Uterus (tissue), 4 donors: ENCODE results near the gene GATAD2A. TPM values are rescaled to one million over a fixed set of nuclear protein-coding genes. Genes with fewer than 3 reads are reported as not detected.

Source experiments
- DNase-seq, 2 donors: peaks; one replicate each; pipeline ENCODE4 v3.0.0-alpha.2; 2019 to 2020
- H3K27ac ChIP-seq, 2 donors: fragments of 200-600 bp; sonication (generic); 1 replicate in 1 of 2; 2 replicates in 1 of 2; pipeline ENCODE4 v1.5.1; 2016 to 2018
- H3K27me3 ChIP-seq, 2 donors: fragments of 200-600 bp; sonication (generic); one replicate each; pipeline ENCODE4 v1.5.1; 2018 to 2019; ENCODE audit warnings: control low read depth in 1 of 2
- H3K36me3 ChIP-seq, 2 donors: fragments of 200-600 bp; sonication (generic); one replicate each; pipeline ENCODE4 v1.5.1; 2019; ENCODE audit warnings: control low read depth in 1 of 2
- H3K4me1 ChIP-seq, 2 donors: fragments of 200-600 bp; sonication (generic); one replicate each; pipeline ENCODE4 v1.5.1; 2018 to 2019; ENCODE audit warnings: control low read depth in 1 of 2
- H3K4me3 ChIP-seq, 2 donors: fragments of 200-600 bp; sonication (generic); 1 replicate in 1 of 2; 2 replicates in 1 of 2; pipeline ENCODE4 v1.5.1; 2018 to 2019; ENCODE audit warnings: mild to moderate bottlenecking in 1 of 2
- H3K9me3 ChIP-seq, 2 donors: fragments of 200-600 bp; sonication (generic); one replicate each; pipeline ENCODE4 v1.5.1; 2019; ENCODE audit warnings: control low read depth in 1 of 2
- POLR2A ChIP-seq, 2 donors: fragments of 450-650 bp; IDR thresholded peaks; one replicate each; pipeline ENCODE4 v1.6.1; 2016; ENCODE audit warnings: antibody characterized with exemption in 2 of 2, mild to moderate bottlenecking in 1 of 2, moderate library complexity in 1 of 2
- intact Hi-C: fragments of 100-400 bp; cut with DNase I; formaldehyde crosslinking; loops from one replicate; pipeline ENCODE4 v1.15.1; 2023; ENCODE audit warnings: low total_unique reads
- total RNA-seq, 4 donors: library from RNA; depleted of rRNA in 3 of 4; stranded (reverse); fragments of >200 nt in 3 of 4; gene quantifications; one replicate each; pipeline versions ENCODE4 v1.1.0 to v1.2.4, GENCODE V29; 2014 to 2023
- TF ChIP-seq, protein P1 (sequence below), 4 experiments: fragments of 200-600 bp in 2 of 4; fragments of 450-650 bp in 2 of 4; sonication (generic) in 2 of 4; IDR thresholded peaks; one replicate each; pipeline ENCODE4 v1.5.1; 2016 to 2019; ENCODE audit warnings: antibody characterized with exemption in 4 of 4, mild to moderate bottlenecking in 2 of 4, moderate library complexity in 1 of 4
- donor health status: DM: yes; HTN: yes; CAD: no.

The GATAD2A gene
- total RNA-seq, 4 donors from 2014 or later, result 9.7 to 65.1 (median 22.3) TPM

DNA sequence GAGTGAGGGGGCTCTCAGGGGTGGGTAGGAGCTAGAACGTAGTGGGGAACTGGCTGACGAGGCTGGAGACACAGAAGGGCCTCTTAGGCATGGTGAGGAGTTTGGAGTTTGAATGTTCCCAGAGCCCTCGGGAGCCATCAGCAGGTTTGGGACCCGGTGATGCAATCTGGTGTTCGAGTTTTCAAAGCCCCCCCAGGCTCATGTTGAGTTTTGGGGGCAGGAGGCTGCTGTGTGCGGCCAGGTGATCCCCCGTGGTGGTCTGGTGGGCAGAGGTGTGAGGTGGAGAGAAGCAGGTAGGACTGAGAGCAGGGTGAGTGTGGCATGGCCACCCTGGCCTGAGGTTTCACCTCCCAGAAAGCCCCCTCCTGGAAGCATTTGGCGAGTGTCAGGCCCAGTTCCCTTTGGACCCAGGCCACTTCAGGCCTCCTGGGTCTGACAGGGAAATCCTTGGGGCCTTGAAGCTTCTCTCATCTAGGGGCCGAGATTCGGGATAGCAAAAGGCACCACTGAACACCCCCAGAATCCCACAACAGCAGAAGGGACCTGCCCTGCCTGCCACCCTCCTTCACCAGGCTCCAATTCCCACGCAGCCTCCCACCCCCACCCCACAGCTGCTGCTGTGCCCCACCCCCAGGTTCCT, 124.4 kb downstream of the GATAD2A start:
- no peaks in the 10 kb centered on the region for H3K9me3 ChIP-seq
- DNase-seq, result no peak
- H3K4me3 ChIP-seq, result no peak overlapping the region
- H3K36me3 ChIP-seq, result no peaks in the 10 kb centered on the region
- intact Hi-C loops, result loop anchor here (10.0 kb wide), 1 partner anchor 115 kb away; the partner anchor contains the start of gene GMIP
- TF ChIP-seq, protein P1, sequence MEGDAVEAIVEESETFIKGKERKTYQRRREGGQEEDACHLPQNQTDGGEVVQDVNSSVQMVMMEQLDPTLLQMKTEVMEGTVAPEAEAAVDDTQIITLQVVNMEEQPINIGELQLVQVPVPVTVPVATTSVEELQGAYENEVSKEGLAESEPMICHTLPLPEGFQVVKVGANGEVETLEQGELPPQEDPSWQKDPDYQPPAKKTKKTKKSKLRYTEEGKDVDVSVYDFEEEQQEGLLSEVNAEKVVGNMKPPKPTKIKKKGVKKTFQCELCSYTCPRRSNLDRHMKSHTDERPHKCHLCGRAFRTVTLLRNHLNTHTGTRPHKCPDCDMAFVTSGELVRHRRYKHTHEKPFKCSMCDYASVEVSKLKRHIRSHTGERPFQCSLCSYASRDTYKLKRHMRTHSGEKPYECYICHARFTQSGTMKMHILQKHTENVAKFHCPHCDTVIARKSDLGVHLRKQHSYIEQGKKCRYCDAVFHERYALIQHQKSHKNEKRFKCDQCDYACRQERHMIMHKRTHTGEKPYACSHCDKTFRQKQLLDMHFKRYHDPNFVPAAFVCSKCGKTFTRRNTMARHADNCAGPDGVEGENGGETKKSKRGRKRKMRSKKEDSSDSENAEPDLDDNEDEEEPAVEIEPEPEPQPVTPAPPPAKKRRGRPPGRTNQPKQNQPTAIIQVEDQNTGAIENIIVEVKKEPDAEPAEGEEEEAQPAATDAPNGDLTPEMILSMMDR (IDR thresholded peaks at IDR 0.05), result no peak
- no peak for TF ChIP-seq POLR2A (IDR thresholded peaks at IDR 0.05)
- peaks cover 0 to 3% of the 10 kb centered on the region in 2 donors for H3K4me1 ChIP-seq
- H3K27ac ChIP-seq, result no peak overlapping the region
- H3K27me3 ChIP-seq, result no peaks in the 10 kb centered on the region

DNA sequence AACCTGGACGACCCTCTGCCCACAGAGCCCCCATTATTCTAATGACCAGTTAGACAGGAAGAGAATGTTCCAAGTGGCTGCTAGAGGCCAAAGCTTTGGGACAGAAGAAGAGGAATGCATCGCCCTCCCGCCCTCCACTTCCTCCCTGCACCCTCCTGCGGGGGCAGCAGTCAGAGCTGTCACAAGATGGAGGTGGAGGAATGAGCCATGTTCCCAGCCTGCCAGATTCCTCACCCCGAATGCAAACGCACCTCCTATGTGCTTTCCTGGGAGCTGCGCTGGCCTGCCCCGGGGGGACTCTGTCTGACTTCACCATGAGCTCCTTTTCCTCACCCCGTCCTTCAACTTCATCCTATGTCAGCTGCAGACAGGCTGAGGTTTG, 124.9 kb downstream of the GATAD2A start:
- no peak for DNase-seq
- Histone ChIP-seq H3K4me3 (no peak overlapping the region), H3K36me3 (no peaks in the 10 kb centered on the region), H3K4me1 (peaks cover 0 to 3% of the 10 kb centered on the region in 2 donors), H3K9me3 (no peaks in the 10 kb centered on the region), H3K27me3 (no peaks in the 10 kb centered on the region), H3K27ac (no peak overlapping the region)
- intact Hi-C loops, result loop anchor here (10.0 kb wide), 1 partner anchor 114 kb away; the partner anchor contains the start of gene GMIP
- TF ChIP-seq, protein P1 (IDR thresholded peaks at IDR 0.05), result no peak
- TF ChIP-seq POLR2A (IDR thresholded peaks at IDR 0.05), result no peak

DNA sequence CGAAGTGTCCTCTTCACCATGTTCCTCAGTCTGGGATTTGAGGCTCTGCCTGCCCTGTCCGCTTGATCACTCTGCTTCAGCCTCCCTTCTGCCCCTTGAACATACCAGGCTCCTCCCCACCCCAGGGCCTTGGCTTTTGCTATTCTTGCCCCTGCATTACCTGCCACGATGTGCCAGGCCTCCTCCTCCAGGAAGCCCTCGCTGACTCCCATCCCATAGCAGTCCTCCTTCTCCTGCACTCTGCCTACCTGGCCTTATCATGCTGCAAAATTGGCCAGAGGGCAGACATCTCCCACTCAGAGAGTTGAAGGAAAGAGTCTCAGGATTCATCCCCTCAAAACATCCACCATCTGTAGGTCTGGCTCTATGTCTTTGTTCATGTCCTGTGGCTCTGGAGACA, 125.4 kb downstream of the GATAD2A start:
- TF ChIP-seq, protein P1 (IDR thresholded peaks at IDR 0.05), result no peak
- TF ChIP-seq POLR2A (IDR thresholded peaks at IDR 0.05), result no peak
- no peak overlapping the region for H3K4me3 ChIP-seq
- H3K9me3 ChIP-seq, result no peaks in the 10 kb centered on the region
- no peaks in the 10 kb centered on the region for H3K27me3 ChIP-seq
- H3K36me3 ChIP-seq, result no peaks in the 10 kb centered on the region
- intact Hi-C loops, result loop anchor here (10.0 kb wide), 1 partner anchor 114 kb away; the partner anchor contains the start of gene GMIP
- no peak for DNase-seq
- no peak overlapping the region for H3K27ac ChIP-seq
- H3K4me1 ChIP-seq, result peaks cover 0 to 3% of the 10 kb centered on the region in 2 donors

DNA sequence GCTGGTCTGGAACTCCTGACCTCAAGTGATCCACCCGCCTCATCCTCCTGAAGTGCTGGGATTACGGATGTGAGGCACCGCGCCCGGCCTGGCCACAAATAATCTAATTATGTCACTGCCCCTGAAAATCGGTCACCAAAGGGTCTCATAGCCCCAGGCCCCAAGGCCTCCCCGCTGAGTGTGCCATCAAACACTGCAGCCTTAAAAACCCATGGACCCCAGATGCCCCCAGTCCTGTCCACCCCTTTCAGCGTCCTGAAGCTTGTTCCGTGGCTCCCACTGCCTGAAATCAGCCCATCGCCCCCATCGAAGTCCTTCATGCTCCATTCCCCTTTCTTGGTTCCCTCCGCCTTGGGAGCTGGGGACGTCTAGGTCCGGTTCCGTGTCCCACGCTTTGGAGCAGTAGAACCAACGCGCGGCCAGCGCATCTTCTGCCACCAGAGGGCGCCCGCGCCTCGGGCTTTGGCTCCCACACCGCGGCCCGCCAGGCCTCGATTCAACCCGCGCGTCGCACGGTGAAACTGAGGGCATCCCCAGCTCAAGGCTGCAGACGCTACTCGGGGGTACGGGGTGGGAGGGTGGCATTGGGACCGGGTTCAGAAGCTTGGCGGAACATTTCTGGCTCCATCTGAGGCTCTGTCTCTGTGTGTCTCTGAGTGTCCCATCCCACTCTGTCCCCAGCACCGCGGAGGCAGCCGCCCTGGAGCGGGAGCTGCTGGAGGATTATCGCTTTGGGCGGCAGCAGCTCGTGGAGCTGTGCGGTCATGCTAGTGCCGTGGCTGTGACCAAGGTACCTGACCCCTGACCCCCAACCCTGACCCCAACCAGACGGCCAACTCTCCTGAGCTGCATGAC, 126.7 kb downstream of the GATAD2A start:
- H3K4me1 ChIP-seq, result peaks cover 0 to 3% of the 10 kb centered on the region in 2 donors
- no peak overlapping the region for H3K27ac ChIP-seq
- H3K27me3 ChIP-seq, result no peaks in the 10 kb centered on the region
- H3K4me3 ChIP-seq, result no peak overlapping the region
- no peaks in the 10 kb centered on the region for H3K9me3 ChIP-seq
- H3K36me3 ChIP-seq, result no peaks in the 10 kb centered on the region
- intact Hi-C loops, result loop anchor here (10.0 kb wide), 1 partner anchor 113 kb away; the partner anchor contains the start of gene GMIP
- DNase-seq, result peak; percentile 72 to 84
- TF ChIP-seq, protein P1 (IDR thresholded peaks at IDR 0.05), result peak; percentile 91 to 95 (median 92)
- TF ChIP-seq POLR2A (IDR thresholded peaks at IDR 0.05), result peak in 1 of 2 donors; percentile 17
